Measurements from ENCODE around the gene KCNMA1. TPM values are rescaled to one million over a fixed set of nuclear protein-coding genes. Genes with fewer than 3 reads are reported as not detected.

The KCNMA1 gene
- total and polyA plus RNA-seq, 4 experiments from 2014 or later, result 0.26 TPM; not detected in 3

DNA sequence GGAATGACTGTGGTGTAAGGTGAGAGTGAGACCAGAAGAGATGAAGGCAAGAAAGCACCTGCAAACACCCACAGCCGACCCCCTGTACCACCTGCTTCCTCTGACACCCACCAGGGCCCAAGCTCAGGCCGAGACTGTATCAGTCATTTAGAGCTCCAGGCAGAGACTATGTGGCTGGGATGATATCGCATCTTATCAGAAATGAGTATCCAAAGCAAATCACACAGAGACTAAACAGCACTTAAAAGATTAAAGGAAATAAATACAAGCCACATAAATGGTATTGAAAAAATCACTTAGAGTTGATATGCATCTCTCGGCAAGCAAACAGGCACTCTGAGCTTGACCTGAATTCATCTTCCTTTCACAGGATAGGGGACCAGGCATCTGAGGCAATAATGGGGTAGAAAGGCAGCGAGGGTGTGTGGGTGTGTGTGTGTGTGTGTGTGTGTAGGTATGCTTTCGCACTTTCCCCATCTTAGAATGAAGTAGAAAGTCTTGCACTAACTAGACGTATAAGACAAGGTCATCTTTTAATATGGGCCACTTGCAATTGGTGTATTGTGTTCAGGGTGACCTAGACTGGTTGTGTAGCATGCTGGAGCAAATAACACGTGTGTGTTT lies 665.9 kb downstream of the KCNMA1 start:
- H3K27ac ChIP-seq (ENCODE audit: low read depth, low read length), result no peak overlapping the region
- H3K4me3 Mint-ChIP-seq, result no peak overlapping the region
- intact Hi-C loops (cut with micrococcal nuclease), result no loop called here
- H3K4me1 ChIP-seq (ENCODE audit: insufficient read depth, low read length), result no peaks in the 10 kb centered on the region
- peaks cover 1 to 8% of the 10 kb centered on the region in 2 donors for H3K27me3 Mint-ChIP-seq
- H3K27ac Mint-ChIP-seq, result no peak overlapping the region
- no peak overlapping the region for H3K4me3 ChIP-seq (ENCODE audit: low read length in 2 of 2)
- POLR2A ChIA-PET (ENCODE audit: partially characterized antibody), result no interaction called here
- H3K4me1 Mint-ChIP-seq, result no peaks in the 10 kb centered on the region
- no peaks in the 10 kb centered on the region for H3K9me3 ChIP-seq (ENCODE audit: control insufficient read depth in 1 of 2, low read length in 2 of 2)
- no peaks in the 10 kb centered on the region for H3K27me3 ChIP-seq (ENCODE audit: insufficient read depth, low read length)
- H3K36me3 ChIP-seq (ENCODE audit: insufficient read depth, low read length), result no peaks in the 10 kb centered on the region
- no peaks in the 10 kb centered on the region for H3K36me3 Mint-ChIP-seq
- peaks cover 0 to 5% (median 0%) of the 10 kb centered on the region in 8 donors for H3K9me3 Mint-ChIP-seq
- DNase-seq, result no peak
- CTCF ChIA-PET (ENCODE audit: partially characterized antibody), result interaction anchor here (1.2 kb wide), 1 partner anchor 10 kb away, joined by 3 read pairs; no protein-coding TSS in a partner anchor

DNA sequence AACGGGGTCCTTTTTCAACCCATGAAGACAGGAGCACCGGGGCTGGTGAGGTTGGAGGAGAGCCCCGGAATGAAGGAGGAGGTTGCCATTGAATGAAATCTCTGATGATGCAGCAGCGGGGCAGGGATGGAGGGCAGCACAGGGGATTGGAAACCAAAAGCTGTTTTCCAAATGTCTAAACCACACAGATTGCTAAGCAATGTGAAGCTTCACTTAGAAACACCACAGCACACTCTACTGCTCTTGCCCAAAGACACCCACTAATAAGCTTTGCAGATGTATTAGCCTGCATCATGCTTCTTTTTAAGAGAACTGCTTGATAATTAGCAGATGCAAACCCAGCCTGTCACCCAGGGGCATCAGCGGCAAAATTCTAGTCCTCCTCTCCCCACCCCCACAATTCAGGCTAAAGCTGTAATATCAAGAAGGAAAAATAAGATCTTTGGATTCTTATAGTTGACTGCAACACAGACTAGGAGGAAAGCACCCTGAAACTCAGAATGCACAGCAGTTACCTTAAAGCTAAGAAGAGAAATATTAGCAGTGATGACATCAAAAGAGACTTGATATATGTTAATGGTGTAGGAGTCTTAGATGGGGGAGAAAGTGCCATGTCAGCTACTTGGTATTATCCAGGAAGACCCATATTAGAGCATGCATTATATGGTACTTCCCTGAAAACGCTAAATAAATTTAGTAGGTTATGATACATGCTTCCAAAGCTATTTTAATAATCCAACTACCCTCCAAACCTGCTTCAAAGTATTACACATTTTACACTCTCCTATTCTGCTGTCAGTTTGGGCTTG lies 666.7 kb downstream of the KCNMA1 start:
- intact Hi-C loops (cut with micrococcal nuclease), result no loop called here
- no peak overlapping the region for H3K27ac Mint-ChIP-seq
- no peaks in the 10 kb centered on the region for H3K4me1 Mint-ChIP-seq
- Histone ChIP-seq H3K27me3 (ENCODE audit: insufficient read depth, low read length) (no peaks in the 10 kb centered on the region), H3K27ac (ENCODE audit: low read depth, low read length) (no peak overlapping the region), H3K36me3 (ENCODE audit: insufficient read depth, low read length) (no peaks in the 10 kb centered on the region), H3K4me3 (ENCODE audit: low read length in 2 of 2) (no peak overlapping the region), H3K9me3 (ENCODE audit: control insufficient read depth in 1 of 2, low read length in 2 of 2) (no peaks in the 10 kb centered on the region), H3K4me1 (ENCODE audit: insufficient read depth, low read length) (no peaks in the 10 kb centered on the region)
- peaks cover 0 to 8% (median 0%) of the 10 kb centered on the region in 8 donors for H3K9me3 Mint-ChIP-seq
- H3K27me3 Mint-ChIP-seq, result peaks cover 1 to 8% of the 10 kb centered on the region in 2 donors
- ChIA-PET POLR2A (ENCODE audit: partially characterized antibody) (no interaction called here), CTCF (ENCODE audit: partially characterized antibody) (interaction anchor here (1.2 kb wide), 1 partner anchor 10 kb away, joined by 3 read pairs; no protein-coding TSS in a partner anchor)
- DNase-seq, result no peak
- H3K36me3 Mint-ChIP-seq, result no peaks in the 10 kb centered on the region
- no peak overlapping the region for H3K4me3 Mint-ChIP-seq

DNA sequence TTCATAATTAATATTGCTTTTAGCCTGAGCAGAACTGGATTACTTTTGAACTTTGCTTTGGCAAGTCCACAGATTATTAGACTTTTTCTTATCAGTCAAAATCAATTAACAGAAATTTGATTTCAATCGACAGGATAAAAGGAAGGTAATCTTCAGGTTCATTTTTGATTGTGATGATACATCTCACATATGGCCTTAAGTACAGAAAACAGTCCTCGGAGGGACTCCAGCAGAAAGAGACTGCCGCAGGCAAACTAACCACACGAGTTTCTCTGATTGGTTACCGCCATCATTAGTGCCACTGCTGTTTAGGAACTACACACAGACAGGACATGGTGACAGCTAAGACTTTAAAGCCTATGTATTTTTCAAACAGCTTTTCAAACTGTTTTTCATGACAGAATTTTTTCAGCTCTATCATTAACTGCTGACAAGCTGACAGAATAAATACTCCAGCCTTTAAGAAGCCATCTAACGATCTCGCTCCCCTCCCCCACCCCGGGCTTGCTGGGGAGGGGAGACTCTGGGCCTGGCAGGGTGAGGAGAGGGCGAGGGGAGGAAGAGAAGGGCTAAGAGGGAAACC lies 668.2 kb downstream of the KCNMA1 start:
- no peaks in the 10 kb centered on the region for H3K36me3 Mint-ChIP-seq
- H3K4me3 Mint-ChIP-seq, result no peak overlapping the region
- Histone ChIP-seq H3K9me3 (ENCODE audit: control insufficient read depth in 1 of 2, low read length in 2 of 2) (no peaks in the 10 kb centered on the region), H3K27ac (ENCODE audit: low read depth, low read length) (no peak overlapping the region), H3K36me3 (ENCODE audit: insufficient read depth, low read length) (no peaks in the 10 kb centered on the region), H3K4me1 (ENCODE audit: insufficient read depth, low read length) (no peaks in the 10 kb centered on the region), H3K4me3 (ENCODE audit: low read length in 2 of 2) (no peak overlapping the region), H3K27me3 (ENCODE audit: insufficient read depth, low read length) (no peaks in the 10 kb centered on the region)
- no peaks in the 10 kb centered on the region for H3K4me1 Mint-ChIP-seq
- H3K27me3 Mint-ChIP-seq, result peaks cover 3 to 8% of the 10 kb centered on the region in 2 donors
- H3K9me3 Mint-ChIP-seq, result peaks cover 0 to 8% (median under 1%) of the 10 kb centered on the region in 8 donors
- ChIA-PET CTCF (ENCODE audit: partially characterized antibody) (no interaction called here), POLR2A (ENCODE audit: partially characterized antibody) (no interaction called here)
- intact Hi-C loops (cut with micrococcal nuclease), result no loop called here
- no peak overlapping the region for H3K27ac Mint-ChIP-seq
- DNase-seq, result no peak

DNA sequence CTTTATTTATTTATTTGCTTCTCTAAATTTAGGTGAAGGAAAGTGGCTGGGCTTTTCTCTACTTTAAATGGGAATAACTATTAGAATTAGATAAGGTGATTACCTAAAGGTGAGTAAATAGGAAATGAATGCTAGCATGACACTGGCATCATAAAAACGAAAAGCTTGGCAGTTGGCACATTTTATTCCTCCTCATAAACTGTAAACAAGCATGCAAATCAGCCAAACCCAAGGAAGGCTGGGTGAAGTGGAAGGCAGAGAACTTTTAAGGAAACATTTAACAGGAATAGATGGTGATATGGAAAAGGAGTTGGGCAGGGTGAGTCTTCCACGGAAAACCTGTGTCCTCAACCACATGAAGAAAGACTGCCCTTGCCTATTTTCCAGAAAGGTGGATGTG lies 669.1 kb downstream of the KCNMA1 start:
- no peak overlapping the region for H3K27ac Mint-ChIP-seq
- Histone ChIP-seq H3K4me1 (ENCODE audit: insufficient read depth, low read length) (no peaks in the 10 kb centered on the region), H3K36me3 (ENCODE audit: insufficient read depth, low read length) (no peaks in the 10 kb centered on the region), H3K4me3 (ENCODE audit: low read length in 2 of 2) (no peak overlapping the region), H3K27ac (ENCODE audit: low read depth, low read length) (no peak overlapping the region), H3K27me3 (ENCODE audit: insufficient read depth, low read length) (no peaks in the 10 kb centered on the region), H3K9me3 (ENCODE audit: control insufficient read depth in 1 of 2, low read length in 2 of 2) (no peaks in the 10 kb centered on the region)
- H3K27me3 Mint-ChIP-seq, result peaks cover 3 to 8% of the 10 kb centered on the region in 2 donors
- POLR2A ChIA-PET (ENCODE audit: partially characterized antibody), result no interaction called here
- no peak for DNase-seq
- intact Hi-C loops (cut with micrococcal nuclease), result no loop called here
- H3K9me3 Mint-ChIP-seq, result peaks cover 0 to 8% (median under 1%) of the 10 kb centered on the region in 8 donors
- H3K4me3 Mint-ChIP-seq, result no peak overlapping the region
- no peaks in the 10 kb centered on the region for H3K36me3 Mint-ChIP-seq
- CTCF ChIA-PET (ENCODE audit: partially characterized antibody), result no interaction called here
- no peaks in the 10 kb centered on the region for H3K4me1 Mint-ChIP-seq

DNA sequence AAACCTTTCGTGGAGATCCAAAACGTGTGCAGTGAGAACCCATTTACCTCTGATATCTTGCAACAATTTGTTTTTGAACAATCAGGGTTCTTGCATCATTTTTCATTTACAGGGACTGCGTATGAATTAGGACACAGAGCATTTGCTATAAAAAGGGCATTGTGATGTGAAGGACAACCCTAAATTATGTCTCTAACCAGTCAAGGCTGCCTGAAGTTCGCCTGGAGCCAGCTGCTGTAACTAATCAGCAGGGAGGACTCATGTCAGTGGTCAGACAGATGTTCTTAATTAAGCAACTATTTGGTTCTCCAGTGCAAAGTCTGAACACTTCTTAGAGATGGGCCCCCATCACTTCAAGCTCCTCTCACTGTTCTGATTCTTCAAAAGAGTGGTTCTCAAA lies 674.8 kb downstream of the KCNMA1 start:
- Mint-ChIP-seq H3K9me3 (peaks cover 0 to 8% (median 0%) of the 10 kb centered on the region in 8 donors), H3K4me3 (no peak overlapping the region), H3K27ac (no peak overlapping the region), H3K4me1 (no peaks in the 10 kb centered on the region), H3K36me3 (no peaks in the 10 kb centered on the region), H3K27me3 (peaks cover 0 to 2% of the 10 kb centered on the region in 2 donors)
- ChIA-PET CTCF (ENCODE audit: partially characterized antibody) (no interaction called here), POLR2A (ENCODE audit: partially characterized antibody) (no interaction called here)
- no peaks in the 10 kb centered on the region for H3K9me3 ChIP-seq (ENCODE audit: control insufficient read depth in 1 of 2, low read length in 2 of 2)
- no peak overlapping the region for H3K4me3 ChIP-seq (ENCODE audit: low read length in 2 of 2)
- no peaks in the 10 kb centered on the region for H3K36me3 ChIP-seq (ENCODE audit: insufficient read depth, low read length)
- no peaks in the 10 kb centered on the region for H3K4me1 ChIP-seq (ENCODE audit: insufficient read depth, low read length)
- H3K27ac ChIP-seq (ENCODE audit: low read depth, low read length), result no peak overlapping the region
- DNase-seq, result no peak
- no peaks in the 10 kb centered on the region for H3K27me3 ChIP-seq (ENCODE audit: insufficient read depth, low read length)
- intact Hi-C loops (cut with micrococcal nuclease), result no loop called here

DNA sequence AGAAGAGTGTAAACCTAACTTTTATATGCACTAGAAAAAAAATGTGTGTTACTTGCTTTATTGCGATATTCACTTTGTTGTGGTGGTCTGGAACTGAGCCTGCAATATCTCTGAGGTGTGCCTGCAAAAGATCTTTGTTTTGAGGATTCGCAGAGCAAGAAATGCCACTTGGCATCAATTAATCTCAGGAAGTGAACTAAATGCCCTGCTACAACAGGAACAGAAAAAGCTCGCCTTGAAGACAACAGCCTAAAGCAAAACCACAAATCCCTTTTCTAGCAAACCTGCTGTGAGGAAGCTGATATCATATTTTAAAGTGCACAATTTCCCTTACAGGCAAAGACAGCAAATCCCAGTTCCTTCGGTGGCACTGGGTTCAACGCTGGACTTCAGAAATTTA lies 675.8 kb downstream of the KCNMA1 start:
- Histone ChIP-seq H3K27ac (ENCODE audit: low read depth, low read length) (no peak overlapping the region), H3K27me3 (ENCODE audit: insufficient read depth, low read length) (no peaks in the 10 kb centered on the region), H3K4me3 (ENCODE audit: low read length in 2 of 2) (no peak overlapping the region), H3K4me1 (ENCODE audit: insufficient read depth, low read length) (no peaks in the 10 kb centered on the region), H3K36me3 (ENCODE audit: insufficient read depth, low read length) (no peaks in the 10 kb centered on the region), H3K9me3 (ENCODE audit: control insufficient read depth in 1 of 2, low read length in 2 of 2) (no peaks in the 10 kb centered on the region)
- Mint-ChIP-seq H3K4me1 (no peaks in the 10 kb centered on the region), H3K4me3 (no peak overlapping the region), H3K9me3 (peaks cover 0 to 3% (median 0%) of the 10 kb centered on the region in 8 donors), H3K36me3 (no peaks in the 10 kb centered on the region), H3K27me3 (peaks cover 0 to 2% of the 10 kb centered on the region in 2 donors), H3K27ac (no peak overlapping the region)
- no peak for DNase-seq
- intact Hi-C loops (cut with micrococcal nuclease), result no loop called here
- ChIA-PET POLR2A (ENCODE audit: partially characterized antibody) (no interaction called here), CTCF (ENCODE audit: partially characterized antibody) (interaction anchor here (0.7 kb wide), 1 partner anchor 43 kb away, joined by 3 read pairs; no protein-coding TSS in a partner anchor)

DNA sequence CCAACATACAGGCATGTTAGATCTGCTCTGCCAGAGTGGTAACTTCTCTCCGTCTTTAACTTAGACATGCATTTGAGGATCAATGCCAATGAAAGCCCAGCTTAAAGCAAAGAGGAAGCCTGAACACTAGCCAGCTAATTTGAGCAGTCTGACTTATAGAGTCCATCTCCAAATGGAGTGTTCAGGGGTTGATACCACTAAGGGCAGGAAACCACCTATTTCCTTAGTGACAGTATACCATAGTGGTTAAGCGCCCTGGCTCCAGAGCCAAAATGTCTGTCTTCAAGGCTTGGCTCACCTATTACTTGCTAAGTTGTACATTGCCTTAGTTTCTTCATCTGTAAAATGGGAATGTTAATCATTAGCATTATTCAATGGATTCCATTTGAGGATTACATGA lies 678.5 kb downstream of the KCNMA1 start:
- H3K27ac ChIP-seq (ENCODE audit: low read depth, low read length), result no peak overlapping the region
- CTCF ChIA-PET (ENCODE audit: partially characterized antibody), result no interaction called here
- POLR2A ChIA-PET (ENCODE audit: partially characterized antibody), result no interaction called here
- H3K4me1 ChIP-seq (ENCODE audit: insufficient read depth, low read length), result no peaks in the 10 kb centered on the region
- DNase-seq, result no peak
- Mint-ChIP-seq H3K36me3 (no peaks in the 10 kb centered on the region), H3K4me1 (no peaks in the 10 kb centered on the region), H3K4me3 (no peak overlapping the region), H3K27me3 (no peaks in the 10 kb centered on the region), H3K27ac (no peak overlapping the region), H3K9me3 (peaks cover 0 to 2% (median 0%) of the 10 kb centered on the region in 8 donors)
- H3K9me3 ChIP-seq (ENCODE audit: control insufficient read depth in 1 of 2, low read length in 2 of 2), result no peaks in the 10 kb centered on the region
- H3K4me3 ChIP-seq (ENCODE audit: low read length in 2 of 2), result no peak overlapping the region
- no peaks in the 10 kb centered on the region for H3K27me3 ChIP-seq (ENCODE audit: insufficient read depth, low read length)
- no peaks in the 10 kb centered on the region for H3K36me3 ChIP-seq (ENCODE audit: insufficient read depth, low read length)
- intact Hi-C loops (cut with micrococcal nuclease), result no loop called here

Data from CD4-positive, alpha-beta memory T cell (primary cell).